K562 (cell line): ENCODE data around the gene PLPP4.

ENCODE experiments used
- ATF2 ChIP-seq: sonication (generic); formaldehyde crosslinking; IDR thresholded peaks from 2 replicates; pipeline ENCODE4 v1.8.1; 2022; ENCODE audit warnings: missing genetic modification reagents
- HDAC6 ChIP-seq: IDR thresholded peaks from 2 replicates; pipeline ENCODE4 v1.6.1; 2012; ENCODE audit warnings: low read depth, mild to moderate bottlenecking, control low read depth, inconsistent platforms, low read length, moderate library complexity
- KDM1A ChIP-seq, 2 experiments: fragments of 450-650 bp; IDR thresholded peaks; 2 replicates each; pipeline ENCODE4 v1.6.1; 2016; ENCODE audit warnings: mild to moderate bottlenecking in 2 of 2
- KLF16 ChIP-seq: IDR thresholded peaks from 2 replicates; pipeline ENCODE4 v1.6.1; 2016; ENCODE audit warnings: antibody characterized with exemption
- REST ChIP-seq, 2 experiments: fragments of 450-650 bp; formaldehyde crosslinking in 1 of 2; IDR thresholded peaks; 2 replicates each; pipeline versions ENCODE4 v1.4.0 to v1.6.1; 2014 to 2020; ENCODE audit warnings: mild to moderate bottlenecking in 2 of 2, borderline replicate concordance in 1 of 2, low read depth in 1 of 2
- SMARCA4 ChIP-seq: fragments of 450-650 bp; IDR thresholded peaks from 2 replicates; pipeline ENCODE4 v1.6.1; 2016
- STAT6 ChIP-seq: sonication (generic); formaldehyde crosslinking; IDR thresholded peaks from 2 replicates; pipeline ENCODE4 v1.8.1; 2023; ENCODE audit warnings: mild to moderate bottlenecking, missing genetic modification reagents
- TARDBP ChIP-seq: fragments of 450-650 bp; IDR thresholded peaks from 2 replicates; pipeline ENCODE4 v1.6.1; 2016
- THRA ChIP-seq: fragments of 450-650 bp; IDR thresholded peaks from 2 replicates; pipeline ENCODE4 v1.6.1; 2017; ENCODE audit warnings: mild to moderate bottlenecking, moderate library complexity
- ZBTB5 ChIP-seq: fragments of 450-650 bp; IDR thresholded peaks from 2 replicates; pipeline ENCODE4 v1.6.1; 2017; ENCODE audit warnings: antibody characterized with exemption
- ZFP1 ChIP-seq: fragments of 450-650 bp; formaldehyde crosslinking; IDR thresholded peaks from 2 replicates; pipeline ENCODE4 v1.4.0; 2020; ENCODE audit warnings: mild to moderate bottlenecking, mixed read lengths
- ZNF384 ChIP-seq: IDR thresholded peaks from 2 replicates; pipeline ENCODE4 v1.6.1; 2012; ENCODE audit warnings: low read depth, low read length, improper control_type of control experiment

GRCh38 chr10:120490288-120490687 lies 33.3 kb downstream of the PLPP4 start:
- TF ChIP-seq REST (IDR thresholded peaks at IDR 0.05; ENCODE audit: borderline replicate concordance) (no peak), REST (CRISPR knock-in tag; IDR thresholded peaks at IDR 0.05; ENCODE audit: low read depth) (no peak), ZNF384 (no peak), ZBTB5 (no peak), THRA (no peak), HDAC6 (no peak), KLF16 (no peak), SMARCA4 (no peak), ZFP1 (CRISPR knock-in tag) (no peak), KDM1A (IDR thresholded peaks at IDR 0.05) (no peak), ATF2 (no peak), STAT6 (no peak), TARDBP (no peak)
